Forelimb muscle (tissue), 1 donor: ENCODE results near the gene VDR. TPM values are rescaled to one million over a fixed set of nuclear protein-coding genes. Genes with fewer than 3 reads are reported as not detected.
A peak's percentile ranks its signal among the peaks of the same experiment; 100 is the strongest.
"Not testable (repeated sequence)": the region's sequence is repeated elsewhere in the genome, so short reads cannot be mapped to it uniquely, and the experiment has no call there.

Experiments used
- DNase-seq: peaks from one replicate; pipeline ENCODE4 v3.0.0-alpha.2; 2013; ENCODE audit warnings: low read depth
- polyA plus RNA-seq: library from polyadenylated mRNA; unstranded; fragments of 120-200 nt; gene quantifications from one replicate; pipeline ENCODE4 v1.2.1, GENCODE V29; 2013; ENCODE audit not compliant: insufficient read length

The VDR gene
- polyA plus RNA-seq, 1 donor = 0.46 TPM

DNA sequence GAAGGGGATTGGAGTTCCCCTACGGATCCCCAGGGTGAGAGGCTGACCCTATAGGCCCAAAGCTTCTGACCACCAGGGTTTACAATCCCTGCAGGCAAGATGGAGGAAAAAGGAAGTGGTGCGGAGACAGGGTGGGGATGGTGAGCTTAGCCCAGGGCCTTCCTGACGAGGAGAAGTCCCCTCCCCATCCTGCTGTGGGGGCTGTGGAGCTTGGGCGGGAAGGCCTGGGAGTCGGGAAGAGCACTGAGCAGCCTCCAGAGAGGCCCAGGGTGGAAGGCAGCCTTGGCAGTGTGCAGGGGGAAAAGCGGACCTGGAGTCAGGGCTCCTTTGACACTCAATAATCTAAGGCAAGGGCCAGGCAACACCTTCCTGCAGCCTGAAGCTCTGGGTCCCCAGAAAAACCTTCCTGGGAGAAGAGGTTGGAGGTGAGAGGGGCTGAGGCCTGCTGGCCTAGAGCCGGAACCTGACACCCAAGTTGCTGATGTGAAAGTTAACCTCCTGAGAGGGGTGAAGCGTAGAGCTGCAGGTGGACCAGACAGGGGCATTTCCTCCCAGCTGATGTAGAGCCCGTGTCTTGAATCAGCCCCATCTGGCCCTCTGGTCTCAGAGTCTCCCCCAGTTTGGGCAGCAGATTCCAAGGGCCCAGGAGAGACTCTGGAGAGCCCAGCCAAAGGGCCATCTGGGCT lies 91.1 kb downstream of the VDR start:
- no peak for DNase-seq

DNA sequence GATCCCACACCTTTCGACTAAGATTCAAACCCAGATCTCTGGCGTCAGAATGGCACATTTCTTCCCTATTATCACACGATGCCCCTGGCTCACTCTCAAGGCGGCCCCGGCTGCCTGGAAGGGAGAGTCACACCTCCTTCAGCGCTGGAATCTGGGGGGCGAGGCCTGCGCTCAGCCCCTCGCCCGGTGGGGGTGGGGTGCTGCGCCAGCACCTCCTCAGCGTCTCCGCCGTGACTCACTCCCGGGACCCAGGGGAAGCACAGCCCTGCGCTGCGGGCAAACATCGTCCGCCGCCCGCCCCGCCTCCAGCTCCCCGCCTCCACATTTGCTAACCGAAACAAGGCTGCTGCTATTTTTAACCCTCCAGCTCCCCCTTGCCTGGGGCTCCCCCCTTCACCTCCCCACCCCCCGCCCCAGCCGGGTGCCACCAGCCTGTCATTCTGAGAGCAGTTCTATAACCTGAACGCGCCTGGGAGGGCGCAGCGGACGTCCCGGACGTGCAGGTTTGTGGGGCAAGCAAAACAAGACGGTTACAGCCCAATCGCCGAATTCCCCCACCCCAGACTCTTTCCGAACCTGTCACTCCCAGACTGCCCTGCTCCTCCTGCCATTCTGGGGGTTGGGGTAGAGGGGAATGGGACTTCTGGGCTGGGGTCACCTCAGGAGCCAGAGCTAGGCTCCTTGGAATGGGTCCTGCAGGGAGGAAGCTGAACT lies 91.8 kb downstream of the VDR start:
- DNase-seq = no peak

DNA sequence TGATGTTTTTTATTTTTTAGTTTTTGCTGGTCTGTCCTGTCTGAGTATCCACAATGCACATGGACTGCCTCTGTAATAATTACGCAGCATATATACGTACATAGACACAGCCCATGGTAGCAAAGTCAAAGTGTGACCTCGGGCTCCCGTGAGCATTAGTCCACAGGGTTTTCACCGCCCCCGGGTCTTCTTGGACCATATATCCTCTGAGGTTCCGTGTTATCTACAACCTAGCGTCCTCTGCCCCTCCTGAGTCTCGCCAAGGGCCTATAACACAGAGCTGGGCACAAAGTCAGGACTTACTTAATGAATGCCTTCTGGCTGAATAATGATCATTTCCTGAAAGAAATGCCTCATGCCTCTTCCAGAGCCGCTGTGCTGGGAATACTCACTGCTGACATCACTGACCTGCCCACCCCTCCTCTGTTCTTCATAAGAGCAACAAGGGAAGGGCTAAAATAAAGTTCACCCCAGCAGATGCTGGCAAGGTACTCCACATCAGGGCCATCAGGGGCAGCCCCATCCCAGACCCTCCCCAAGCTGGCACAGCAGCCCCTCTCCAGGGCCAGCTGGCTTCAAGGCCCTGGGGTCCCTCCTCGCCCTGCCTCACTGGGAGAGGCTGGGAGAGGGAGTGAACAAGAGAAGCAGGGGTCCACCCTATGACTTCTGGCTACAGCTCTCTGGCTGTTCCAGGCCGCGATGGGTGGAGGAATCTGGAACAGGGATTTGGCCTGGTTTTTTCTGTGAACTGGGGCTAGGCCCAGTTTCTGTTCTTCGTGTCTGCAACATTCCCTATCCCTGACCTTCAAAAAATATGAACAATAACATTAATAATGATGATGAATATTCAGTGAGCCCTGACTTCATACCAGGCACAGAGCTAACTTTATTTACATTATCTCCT lies 93.0 kb downstream of the VDR start:
- peak; percentile 67 for DNase-seq

DNA sequence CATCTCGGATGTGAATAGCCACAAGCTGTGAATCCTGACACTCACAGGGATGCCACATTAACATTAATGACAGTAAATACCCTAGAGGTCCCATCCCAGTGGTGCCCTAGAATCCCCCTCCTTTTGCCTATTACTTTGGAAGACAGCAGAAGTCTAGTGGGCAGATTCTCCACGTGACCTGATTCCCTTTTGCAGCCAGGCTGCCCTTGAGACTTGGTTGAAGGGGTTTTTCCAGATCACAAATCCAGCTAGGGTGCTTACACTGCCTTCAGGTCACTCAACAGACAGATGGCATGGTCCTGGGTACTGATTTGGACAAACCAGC lies 93.8 kb downstream of the VDR start:
- no peak for DNase-seq

DNA sequence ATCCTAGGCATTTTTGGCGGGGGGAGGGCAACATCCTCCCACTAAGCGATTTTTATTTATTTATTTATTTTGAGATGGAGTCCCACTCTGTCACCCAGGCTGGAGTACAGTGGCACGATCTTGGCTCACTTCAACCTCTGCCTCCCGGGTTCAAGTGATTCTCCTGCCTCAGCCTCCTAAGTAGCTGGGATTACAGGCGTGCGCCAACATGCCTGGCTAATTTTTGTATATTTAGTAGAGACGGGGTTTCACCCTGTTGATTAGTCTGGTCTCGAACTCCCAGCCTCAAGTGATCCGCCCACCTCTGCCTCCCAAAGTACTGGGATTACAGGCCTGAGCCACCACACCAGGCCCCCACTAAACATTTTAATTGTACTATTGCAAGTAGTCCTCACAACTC lies 95.3 kb downstream of the VDR start:
- DNase-seq = not testable (repeated sequence)

DNA sequence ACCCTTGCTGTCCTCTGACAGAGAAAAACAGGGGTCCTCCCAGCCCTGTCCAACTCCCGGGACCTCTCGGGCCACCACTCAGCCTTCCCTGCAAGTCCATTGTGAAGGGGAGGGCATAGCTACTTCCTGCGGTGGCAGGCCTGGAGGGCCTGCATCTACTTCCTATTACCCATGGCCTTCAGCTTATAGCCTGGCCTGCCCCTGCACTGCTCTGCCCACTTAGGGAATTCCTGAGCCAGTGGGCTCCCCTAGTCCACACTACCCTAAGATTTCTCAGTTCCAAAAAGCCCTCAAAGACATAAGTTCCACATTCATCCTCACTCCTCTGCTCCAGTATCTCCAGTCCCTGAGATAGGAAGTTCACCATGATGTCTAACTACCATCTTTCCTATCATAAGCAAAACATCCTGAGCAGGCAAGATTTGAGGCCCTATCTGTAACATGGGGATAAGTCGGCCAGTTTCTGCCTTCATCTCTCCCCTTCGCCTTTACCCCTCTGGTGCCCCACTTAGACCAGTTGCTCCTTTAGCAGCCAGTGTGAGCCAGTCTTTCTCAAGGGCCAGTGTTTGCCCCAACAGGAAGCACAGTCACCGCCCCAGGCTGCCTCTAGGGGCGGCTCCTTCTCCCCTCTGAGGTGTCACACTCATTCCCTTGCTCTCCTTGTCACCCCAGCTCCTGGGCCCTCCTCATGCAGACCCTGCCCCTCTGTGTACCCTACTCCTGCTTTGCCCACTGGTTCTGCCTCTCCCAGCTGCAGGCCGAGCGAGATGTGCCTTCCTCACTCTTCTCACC lies 96.0 kb downstream of the VDR start:
- DNase-seq = no peak

DNA sequence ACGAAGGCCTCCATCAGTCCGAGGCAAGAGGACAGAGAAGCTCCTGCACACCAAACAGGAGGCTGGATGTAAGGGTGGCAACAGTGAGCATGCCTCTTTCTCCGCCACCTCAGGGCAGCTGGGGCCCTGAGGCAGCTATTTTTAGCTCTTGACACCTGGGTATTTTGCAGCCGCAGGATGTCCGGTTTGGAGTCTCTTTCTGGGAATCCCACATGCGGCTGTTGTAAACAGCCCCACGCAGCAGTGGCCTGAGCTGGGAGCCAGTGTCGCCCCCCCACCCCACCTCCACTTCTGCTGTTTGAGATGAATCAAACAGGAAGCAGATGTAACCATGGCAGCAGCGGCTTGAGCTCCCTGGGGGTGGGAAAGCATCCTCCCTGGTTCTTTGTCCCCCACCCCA lies 96.7 kb downstream of the VDR start:
- DNase-seq = no peak

DNA sequence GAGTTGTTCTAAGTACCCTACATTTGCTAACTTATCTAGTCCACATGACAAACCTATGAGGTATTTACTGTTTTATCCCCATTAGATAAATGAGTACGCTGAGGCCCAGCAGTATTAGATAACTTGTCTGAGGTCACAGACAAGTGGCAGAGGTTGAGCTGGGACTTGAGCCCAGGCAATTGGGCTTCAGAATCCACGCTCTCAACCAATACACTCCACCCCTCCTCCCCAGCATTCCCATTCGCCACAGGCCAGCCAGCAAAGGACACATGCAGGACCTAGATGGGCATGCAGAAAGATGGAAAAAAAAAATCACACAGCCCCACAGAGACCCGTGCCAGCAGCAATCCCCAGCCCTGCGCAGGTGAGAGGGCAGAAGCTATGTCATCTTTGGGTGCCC lies 97.5 kb downstream of the VDR start:
- no peak for DNase-seq

DNA sequence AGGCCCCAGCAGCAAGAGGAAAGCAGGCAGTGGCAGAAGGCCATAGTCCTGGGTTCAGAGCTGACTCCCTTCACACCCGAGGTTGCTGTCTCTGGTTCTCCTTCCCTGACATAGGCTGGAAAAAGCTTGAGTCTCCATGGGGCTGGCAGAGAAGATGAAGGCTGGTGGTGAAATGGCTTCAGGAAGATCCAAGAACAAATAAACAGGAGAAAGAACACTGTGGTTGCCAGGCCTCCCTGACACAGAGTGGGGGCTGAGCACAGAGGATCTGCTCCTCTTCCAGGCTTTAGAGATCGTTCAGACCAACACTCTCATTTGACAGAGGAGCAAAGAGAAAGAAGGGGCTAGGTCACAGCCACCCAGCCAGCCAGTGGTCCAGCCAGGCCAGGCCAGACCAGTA lies 99.4 kb downstream of the VDR start:
- DNase-seq = no peak

DNA sequence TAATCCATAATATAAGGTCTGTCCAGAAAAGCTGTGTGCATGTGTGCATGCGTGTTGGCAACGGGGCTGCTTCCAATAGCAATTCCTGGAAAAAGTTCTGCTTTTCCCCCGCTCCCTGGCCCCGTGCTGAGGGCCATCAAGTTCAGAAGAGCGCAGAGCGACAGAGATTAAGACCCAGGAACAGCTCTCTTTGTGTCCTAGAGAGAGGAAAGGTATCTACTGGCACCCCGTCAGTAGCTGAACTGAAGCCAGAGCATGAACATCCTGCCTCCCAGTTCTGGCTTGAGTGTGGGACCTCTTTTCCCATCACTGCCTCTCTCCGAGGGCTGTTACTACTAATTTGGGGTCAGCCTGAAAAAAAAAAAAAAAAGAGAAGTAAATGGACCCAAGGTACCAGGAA lies 100.6 kb downstream of the VDR start:
- no peak for DNase-seq

DNA sequence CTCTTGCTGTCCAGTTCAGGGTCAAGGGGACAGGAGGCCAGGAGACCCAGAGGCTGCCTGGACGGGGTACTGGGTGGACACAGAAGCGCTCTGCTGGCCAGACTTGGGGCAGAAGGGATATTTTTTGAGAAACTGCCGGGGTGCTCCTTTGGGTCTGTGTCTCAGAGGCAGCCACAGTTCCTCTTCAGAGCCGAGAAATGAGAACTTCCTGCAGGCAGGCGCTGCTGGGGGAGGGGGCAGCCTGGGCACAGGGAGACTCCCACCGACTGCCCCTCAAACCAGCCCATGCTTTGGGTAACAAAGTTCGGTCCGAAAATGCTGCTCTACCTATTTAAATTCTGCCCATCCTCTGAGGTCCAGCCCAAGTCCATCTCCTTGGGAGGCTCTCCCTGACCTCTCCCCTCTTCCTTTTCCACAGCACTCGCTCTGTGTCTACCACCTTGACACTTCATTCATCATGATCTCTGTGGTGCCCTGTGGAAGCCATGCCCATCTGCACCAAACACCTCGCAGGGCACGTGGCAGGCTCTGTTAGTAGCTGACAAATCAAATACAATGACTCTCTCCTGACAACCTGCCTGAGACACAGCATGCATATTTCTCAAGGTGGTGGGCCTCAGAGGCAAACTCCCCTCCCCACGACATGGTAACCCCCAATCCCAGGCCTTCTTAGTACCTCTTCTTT lies 101.5 kb downstream of the VDR start:
- no peak for DNase-seq

DNA sequence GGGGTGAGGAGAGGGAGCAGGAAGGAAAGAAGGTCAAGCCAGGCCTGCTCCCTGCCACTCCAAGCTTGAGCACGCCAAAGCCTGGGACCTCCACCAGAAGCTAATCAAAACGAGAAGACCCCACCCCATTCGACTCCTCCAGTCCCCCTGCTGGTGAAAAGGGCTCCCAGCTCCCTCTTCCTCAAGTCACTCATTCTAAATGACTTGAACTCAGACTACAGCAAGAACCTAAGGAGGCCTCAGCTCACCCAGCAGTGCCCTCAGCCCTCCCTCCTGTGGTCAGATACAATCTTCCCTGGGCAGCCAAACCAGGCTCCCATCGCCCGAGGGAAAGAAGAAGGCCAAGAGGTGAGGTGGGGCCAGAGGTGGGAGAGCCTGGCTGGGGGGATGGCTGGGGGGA lies 102.5 kb downstream of the VDR start:
- no peak for DNase-seq

DNA sequence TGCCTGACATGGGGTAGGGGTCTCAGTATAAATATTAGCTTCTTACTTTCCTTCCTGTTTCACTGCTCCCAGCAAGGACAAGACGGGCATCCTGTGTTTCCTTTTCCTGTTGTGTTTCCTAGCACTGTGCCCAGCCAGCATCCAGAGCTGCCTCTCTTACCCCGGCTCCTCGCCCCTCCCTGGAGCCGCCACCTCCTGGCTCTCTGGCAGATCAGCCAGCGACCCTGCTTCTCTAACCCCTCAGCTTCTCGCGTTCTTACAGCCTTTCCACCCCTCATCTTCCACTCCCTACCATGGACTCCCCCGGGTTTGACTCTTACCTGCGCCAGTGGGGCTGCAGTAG lies 102.9 kb downstream of the VDR start:
- no peak for DNase-seq

DNA sequence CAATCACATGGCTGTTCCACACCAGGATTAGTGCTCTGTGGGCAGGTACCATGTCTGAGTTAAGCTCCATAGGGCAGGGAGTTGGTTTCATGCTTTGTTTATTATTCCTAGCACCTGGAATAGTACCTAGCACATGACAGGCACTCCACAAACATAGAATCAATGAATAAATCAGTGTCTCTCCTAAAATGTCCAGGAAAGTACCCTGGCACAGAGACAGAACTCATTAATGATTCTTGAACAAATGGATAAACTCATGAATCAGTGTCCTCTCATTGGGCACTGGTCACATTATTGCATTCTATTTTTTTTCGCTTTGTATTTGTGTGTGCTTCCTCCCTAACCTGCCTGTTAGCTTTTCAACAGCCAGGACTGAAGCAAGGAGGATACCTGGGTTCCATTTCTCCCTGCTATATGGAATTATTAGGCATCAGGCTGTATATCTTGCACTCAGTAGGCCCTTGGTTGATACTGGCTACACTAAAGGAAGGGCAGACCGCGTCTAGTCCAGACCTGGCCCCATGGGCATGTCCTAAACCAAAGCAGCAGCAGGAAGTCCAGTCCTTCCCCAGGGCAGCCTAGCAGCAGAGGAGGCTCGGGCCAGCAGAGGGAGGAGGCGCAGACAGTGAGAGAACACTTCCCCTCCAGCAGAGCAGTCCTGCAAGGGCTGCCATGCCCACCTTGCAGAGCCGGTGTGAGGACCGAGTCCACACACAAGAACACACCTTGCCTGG lies 103.5 kb downstream of the VDR start:
- no peak for DNase-seq

DNA sequence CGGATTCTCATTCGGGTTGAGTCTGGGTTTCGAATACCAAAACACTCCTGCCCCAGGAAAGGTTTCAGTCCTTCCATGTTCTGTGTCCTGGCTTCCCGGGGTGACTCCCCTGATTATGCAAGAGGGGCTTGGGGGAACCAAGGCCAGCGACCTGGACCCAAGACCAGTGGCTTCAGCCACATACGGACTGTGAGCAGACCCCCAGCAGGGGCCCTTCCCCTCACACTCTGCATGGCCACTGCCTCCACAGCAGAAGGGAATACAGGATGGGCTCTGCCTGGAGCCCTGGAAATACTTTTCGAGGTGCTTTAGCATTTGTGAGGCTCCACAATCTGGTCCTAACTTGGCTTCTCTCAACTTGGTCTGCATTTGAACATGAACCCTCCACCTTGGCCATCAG lies 104.2 kb downstream of the VDR start:
- no peak for DNase-seq

DNA sequence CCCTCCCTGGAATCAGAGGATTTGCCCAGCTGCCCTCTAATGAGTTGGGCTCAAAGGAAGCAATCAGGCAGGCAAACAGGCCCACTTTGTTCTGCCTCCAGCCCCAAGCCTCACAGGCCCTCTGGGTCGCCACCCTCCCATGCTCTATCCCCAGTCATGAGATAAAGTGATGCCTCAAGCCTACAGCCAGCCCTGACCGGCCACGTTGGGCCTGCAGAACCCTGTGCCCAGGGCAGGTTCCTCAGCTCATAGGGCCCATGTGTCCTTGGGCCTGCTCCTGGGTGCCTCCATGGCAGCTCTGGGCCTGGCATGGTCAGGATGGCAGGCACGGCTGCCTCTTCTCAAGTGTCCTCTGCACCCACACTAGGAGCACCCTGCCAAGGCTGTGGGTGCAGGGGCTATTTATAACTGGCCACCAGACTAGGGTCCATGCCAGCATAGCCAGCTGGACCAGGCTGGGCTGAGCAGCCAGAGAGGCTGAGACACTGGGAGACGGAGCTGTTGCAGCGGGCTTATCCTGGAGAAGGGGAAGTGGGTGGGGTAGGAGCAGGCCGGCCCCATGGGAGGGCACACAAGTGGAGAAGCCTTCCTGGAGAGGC lies 105.3 kb downstream of the VDR start:
- no peak for DNase-seq

DNA sequence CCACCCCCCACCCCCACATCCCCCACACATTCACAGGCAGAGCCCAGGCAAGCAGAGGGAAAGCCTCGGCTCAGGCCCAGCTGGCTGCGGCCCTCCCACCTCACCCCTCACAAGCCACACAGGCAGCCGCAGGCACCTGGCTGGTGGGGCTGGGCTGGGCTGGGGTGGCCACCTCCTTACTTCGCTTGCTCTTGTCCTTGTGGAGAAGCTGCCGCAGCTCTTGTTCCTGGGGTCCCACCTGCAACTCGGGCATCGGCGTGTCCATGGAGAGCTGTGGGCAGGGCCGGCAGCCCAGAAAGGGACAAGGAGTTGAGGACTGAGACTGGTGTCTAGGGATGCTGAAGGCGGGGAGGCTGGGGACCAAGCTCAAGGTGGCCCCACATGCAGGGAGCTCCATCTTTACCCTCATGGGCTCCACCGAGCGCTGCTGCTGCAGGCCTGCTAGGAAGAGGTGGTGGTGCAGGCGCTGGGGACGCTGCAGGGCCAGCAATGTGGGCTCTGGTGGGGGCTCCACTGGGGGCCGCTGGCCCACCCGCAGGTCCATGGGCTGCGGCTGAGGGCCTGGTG lies 106.3 kb downstream of the VDR start:
- DNase-seq = no peak

DNA sequence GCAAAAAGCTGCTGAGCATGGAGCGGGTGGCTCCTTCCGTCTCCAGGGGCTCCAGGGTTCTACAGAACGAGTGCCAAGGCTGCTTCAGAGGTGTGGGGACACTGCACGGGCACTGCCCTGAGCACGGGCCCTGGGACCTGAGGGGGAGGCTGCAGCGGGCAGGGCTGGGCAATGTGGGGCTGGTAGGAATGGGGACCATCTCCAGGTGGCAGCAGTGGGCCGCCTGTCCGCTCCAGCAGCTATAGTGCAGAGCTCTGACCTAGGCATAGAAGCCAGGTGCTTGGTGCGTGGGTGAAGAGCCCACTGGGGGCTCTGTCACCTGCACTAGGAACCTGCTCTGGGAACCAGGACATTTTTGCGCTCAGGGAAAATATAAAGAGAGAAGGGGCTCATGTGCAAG lies 107.4 kb downstream of the VDR start:
- no peak for DNase-seq

DNA sequence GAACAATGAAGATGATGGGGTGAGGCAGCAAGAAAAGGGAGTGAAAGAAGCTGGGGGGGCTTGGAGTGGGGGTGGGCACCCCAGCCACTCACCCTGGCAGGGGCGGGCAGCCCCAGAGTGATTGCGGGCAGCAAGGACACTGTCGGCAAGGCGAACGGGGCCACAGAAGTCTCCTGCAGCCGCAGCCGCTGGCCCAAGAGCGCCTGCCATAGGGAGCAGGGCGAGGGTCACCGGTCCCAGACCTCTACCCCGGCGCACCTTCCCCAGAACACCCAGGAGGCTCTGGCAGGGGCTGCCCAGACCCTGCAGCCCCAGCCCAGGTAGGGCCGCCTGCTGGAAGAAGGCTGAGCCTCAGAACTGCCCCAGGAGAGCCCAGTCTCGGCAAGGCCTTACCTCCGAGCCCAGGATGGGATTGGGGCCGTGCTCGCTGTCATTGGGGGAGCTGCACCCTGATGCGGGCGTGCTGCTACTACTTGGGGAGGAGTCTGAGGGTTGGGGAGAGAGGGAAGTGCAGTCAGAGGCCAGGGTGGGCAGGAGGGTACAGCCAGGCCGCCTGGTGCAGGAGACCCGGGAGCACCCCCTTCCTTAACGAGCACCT lies 108.9 kb downstream of the VDR start:
- no peak for DNase-seq
